ENCODE measurements around the gene DNMBP.

DNMBP gene

DNA sequence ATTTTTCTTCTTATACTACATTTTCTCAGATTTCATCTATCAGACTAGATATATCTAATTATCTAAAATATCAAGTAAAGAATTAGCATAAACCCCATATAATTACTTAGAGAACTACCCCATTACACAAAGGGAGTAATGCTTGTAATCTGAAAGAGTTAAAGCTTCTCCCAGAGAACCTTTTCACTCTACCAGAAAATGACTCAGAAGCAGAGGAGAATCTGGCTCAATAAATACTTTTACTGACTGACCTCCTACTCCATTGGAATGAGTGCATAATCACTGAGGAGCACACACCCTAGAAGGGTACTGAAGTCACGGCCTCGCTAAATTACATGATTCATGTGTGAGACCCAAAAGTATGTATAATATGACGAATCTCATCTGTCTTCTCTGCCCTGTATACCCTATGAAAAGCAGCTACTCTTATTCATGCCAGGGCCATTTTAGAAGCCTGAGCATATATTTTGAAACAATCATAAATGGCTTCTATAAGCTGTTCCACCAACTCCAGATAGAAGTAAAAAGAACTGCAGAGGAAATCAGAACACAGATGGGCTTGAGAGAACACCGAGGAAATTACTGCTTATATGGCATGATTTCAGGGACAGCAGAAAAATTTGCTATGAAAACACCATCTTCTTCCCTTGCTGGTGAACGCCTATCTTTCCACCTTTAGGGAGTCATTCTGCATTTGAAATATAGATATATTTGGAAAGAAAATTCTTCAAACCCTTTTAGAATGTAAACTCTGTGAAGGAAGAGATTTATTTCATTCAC, 32.7 kb downstream of the DNMBP start:
- no peak for TF ChIP-seq POLR2AphosphoS5 (IDR thresholded peaks at IDR 0.05; ENCODE audit: low read depth, low read length)
- TF ChIP-seq, protein P1, sequence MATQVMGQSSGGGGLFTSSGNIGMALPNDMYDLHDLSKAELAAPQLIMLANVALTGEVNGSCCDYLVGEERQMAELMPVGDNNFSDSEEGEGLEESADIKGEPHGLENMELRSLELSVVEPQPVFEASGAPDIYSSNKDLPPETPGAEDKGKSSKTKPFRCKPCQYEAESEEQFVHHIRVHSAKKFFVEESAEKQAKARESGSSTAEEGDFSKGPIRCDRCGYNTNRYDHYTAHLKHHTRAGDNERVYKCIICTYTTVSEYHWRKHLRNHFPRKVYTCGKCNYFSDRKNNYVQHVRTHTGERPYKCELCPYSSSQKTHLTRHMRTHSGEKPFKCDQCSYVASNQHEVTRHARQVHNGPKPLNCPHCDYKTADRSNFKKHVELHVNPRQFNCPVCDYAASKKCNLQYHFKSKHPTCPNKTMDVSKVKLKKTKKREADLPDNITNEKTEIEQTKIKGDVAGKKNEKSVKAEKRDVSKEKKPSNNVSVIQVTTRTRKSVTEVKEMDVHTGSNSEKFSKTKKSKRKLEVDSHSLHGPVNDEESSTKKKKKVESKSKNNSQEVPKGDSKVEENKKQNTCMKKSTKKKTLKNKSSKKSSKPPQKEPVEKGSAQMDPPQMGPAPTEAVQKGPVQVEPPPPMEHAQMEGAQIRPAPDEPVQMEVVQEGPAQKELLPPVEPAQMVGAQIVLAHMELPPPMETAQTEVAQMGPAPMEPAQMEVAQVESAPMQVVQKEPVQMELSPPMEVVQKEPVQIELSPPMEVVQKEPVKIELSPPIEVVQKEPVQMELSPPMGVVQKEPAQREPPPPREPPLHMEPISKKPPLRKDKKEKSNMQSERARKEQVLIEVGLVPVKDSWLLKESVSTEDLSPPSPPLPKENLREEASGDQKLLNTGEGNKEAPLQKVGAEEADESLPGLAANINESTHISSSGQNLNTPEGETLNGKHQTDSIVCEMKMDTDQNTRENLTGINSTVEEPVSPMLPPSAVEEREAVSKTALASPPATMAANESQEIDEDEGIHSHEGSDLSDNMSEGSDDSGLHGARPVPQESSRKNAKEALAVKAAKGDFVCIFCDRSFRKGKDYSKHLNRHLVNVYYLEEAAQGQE (IDR thresholded peaks at IDR 0.05; ENCODE audit: insufficient read depth in 1 of 2, low read depth in 2 of 2, low read length in 2 of 2) = no peak
- no peak for TF ChIP-seq FOXP2 (optimal IDR thresholded peaks at IDR 0.05; ENCODE audit: borderline replicate concordance, extremely low read depth, extremely low read length, insufficient read depth)

DNA sequence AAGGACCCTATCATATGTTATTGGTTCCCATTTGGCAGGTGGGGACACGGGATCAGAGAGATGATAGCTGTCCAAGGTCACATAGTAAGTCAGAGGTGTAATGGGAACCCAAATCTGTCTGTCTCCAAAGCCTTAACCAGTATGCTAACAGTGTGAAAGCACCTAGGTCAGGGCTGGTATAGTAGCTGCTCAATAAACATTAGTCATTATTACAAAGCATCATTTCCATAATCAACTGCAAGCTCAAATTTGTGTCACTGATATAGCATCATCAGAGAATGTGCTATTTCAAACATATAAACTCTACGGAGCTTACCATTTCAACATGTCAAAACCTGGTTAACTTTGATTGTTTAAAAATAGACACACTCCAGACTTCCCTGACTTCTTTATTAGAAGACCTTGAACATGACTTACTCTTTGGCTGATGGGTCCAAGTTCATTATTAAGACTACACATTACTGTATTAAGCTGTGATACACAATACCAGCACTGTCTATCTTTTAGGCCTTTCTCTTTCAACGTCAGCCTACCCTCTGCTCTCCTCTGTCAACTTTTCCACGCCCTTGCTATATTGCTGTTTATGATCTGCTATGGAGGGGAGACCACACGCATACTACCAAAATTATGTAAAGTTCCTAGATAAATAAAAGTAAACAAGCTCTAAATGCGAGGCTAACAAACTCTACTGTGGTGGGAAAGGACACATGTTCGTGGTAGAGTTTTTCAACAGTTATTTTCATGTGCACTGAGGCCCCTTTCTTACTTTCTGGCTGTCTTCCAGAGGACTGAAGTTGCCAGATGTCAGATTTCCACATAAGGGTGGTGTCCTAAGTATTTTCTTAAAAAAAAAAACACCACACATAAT, 33.6 kb downstream of the DNMBP start:
- TF ChIP-seq POLR2AphosphoS5 (IDR thresholded peaks at IDR 0.05; ENCODE audit: low read depth, low read length) = no peak

DNA sequence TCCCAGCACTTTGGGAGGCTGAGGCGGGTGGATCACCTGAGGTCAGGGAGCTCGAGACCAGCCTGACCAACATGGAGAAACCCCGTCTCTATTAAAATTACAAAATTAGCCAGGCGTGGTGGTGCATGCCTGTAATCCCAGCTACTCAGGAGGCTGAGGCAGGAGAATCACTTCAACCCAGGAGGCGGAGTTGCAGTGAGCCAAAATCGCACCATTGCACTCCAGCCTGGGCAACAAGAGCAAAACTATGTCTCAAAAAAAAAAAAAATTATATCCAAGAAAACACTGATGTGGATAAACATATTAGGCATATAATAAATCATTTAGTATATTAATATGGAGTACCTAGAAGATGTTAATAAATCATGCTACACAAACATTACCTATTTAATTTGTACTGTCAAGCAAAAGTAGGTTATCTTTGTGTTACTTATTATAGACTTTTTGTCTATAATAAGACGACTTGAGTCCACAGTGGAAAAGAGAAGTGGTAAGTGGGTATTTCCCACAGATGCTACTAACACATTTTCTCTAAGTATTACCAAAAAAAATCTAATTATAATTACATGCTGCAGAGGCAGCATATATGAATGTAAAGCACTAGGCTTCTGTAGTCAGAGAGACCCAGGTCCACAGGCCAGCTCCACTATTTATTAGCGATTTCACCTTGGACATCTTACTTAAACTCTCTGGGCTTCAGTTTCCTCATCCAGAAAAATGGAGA, 34.5 kb downstream of the DNMBP start:
- TF ChIP-seq, protein P1 (IDR thresholded peaks at IDR 0.05; ENCODE audit: insufficient read depth in 1 of 2, low read depth in 2 of 2, low read length in 2 of 2) = no peak
- TF ChIP-seq FOXP2 (optimal IDR thresholded peaks at IDR 0.05; ENCODE audit: borderline replicate concordance, extremely low read depth, extremely low read length, insufficient read depth) = no peak
- TF ChIP-seq SIN3A (IDR thresholded peaks at IDR 0.05; ENCODE audit: borderline replicate concordance, insufficient read depth, low read length) = no peak
- TF ChIP-seq TAF1 (IDR thresholded peaks at IDR 0.05; ENCODE audit: borderline replicate concordance, insufficient read depth, low read length) = no peak
- TF ChIP-seq POLR2AphosphoS5 (IDR thresholded peaks at IDR 0.05; ENCODE audit: low read depth, low read length) = no peak

DNA sequence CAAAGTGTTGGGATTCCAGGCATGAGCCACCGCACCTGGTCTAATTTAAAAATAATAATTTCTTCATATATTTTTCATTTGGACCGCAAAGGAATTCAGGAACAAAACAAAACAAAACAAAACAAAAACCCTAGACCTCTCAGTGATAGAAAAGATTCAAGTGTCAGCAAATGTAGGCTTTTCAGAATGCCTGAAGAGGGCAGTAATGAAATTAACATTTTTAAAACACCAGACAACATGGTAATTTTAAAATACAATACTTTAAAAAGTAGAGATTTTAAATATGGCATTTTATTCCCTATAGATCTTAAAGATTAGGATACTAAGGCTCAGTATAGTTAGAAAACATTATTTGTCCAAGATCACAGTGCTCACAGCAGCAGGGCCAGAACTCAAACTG, 36.6 kb downstream of the DNMBP start:
- TF ChIP-seq, protein P1 (IDR thresholded peaks at IDR 0.05; ENCODE audit: insufficient read depth in 1 of 2, low read depth in 2 of 2, low read length in 2 of 2) = no peak
- no peak for TF ChIP-seq TAF1 (IDR thresholded peaks at IDR 0.05; ENCODE audit: borderline replicate concordance, insufficient read depth, low read length)
- no peak for TF ChIP-seq POLR2AphosphoS5 (IDR thresholded peaks at IDR 0.05; ENCODE audit: low read depth, low read length)
- TF ChIP-seq SIN3A (IDR thresholded peaks at IDR 0.05; ENCODE audit: borderline replicate concordance, insufficient read depth, low read length) = no peak
- TF ChIP-seq FOXP2 (optimal IDR thresholded peaks at IDR 0.05; ENCODE audit: borderline replicate concordance, extremely low read depth, extremely low read length, insufficient read depth) = no peak

DNA sequence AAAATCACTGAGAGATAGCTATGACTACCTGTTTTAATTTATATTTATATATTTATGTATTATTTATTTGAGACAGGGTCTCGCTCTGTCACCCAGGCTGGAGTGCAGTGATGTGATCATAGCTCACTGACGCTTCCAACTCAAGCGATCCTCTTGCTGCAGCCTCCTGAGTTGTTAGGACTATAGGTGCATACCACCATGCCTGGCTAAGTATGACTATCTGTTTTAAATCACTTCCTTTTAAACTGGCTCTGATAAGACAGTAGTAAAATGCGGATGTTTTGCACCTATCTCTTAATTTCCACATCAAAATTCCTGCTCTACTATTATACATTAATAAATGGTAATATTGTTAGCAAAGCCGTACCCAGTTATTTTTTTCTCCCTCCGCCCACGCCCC, 41.8 kb downstream of the DNMBP start:
- TF ChIP-seq, protein P1 (IDR thresholded peaks at IDR 0.05; ENCODE audit: insufficient read depth in 1 of 2, low read depth in 2 of 2, low read length in 2 of 2) = no peak
- TF ChIP-seq TAF1 (IDR thresholded peaks at IDR 0.05; ENCODE audit: borderline replicate concordance, insufficient read depth, low read length) (no peak), SIN3A (IDR thresholded peaks at IDR 0.05; ENCODE audit: borderline replicate concordance, insufficient read depth, low read length) (no peak), POLR2AphosphoS5 (IDR thresholded peaks at IDR 0.05; ENCODE audit: low read depth, low read length) (no peak), FOXP2 (optimal IDR thresholded peaks at IDR 0.05; ENCODE audit: borderline replicate concordance, extremely low read depth, extremely low read length, insufficient read depth) (no peak)

Measured in PFSK-1 (cell line).